ENCODE data around the gene CARD11.

CARD11 gene

GRCh38 chr7:3063016-3063753 is 19.5 kb upstream of the CARD11 start:
- DNase-seq (ENCODE audit: low read depth), result no peak
- TF ChIP-seq MYC (IDR thresholded peaks at IDR 0.05; ENCODE audit: low read depth, low read length) (no peak), MAX (IDR thresholded peaks at IDR 0.05; ENCODE audit: low read depth, low read length) (no peak), CTCF (IDR thresholded peaks at IDR 0.05; ENCODE audit: low read depth, low read length) (no peak), POLR2A (IDR thresholded peaks at IDR 0.05; ENCODE audit: extremely low read depth, insufficient read length) (no peak)
- H3K4me3 ChIP-seq (ENCODE audit: low read depth, low read length), result no peak overlapping the region

GRCh38 chr7:3057066-3057420 is 13.4 kb upstream of the CARD11 start:
- no peak for TF ChIP-seq MAX (IDR thresholded peaks at IDR 0.05; ENCODE audit: low read depth, low read length)
- no peak for DNase-seq (ENCODE audit: low read depth)
- no peak overlapping the region for H3K4me3 ChIP-seq (ENCODE audit: low read depth, low read length)

GRCh38 chr7:3056234-3057065 is 12.8 kb upstream of the CARD11 start:
- no peak overlapping the region for H3K4me3 ChIP-seq (ENCODE audit: low read depth, low read length)
- no peak for TF ChIP-seq POLR2A (IDR thresholded peaks at IDR 0.05; ENCODE audit: extremely low read depth, insufficient read length)
- TF ChIP-seq MYC (IDR thresholded peaks at IDR 0.05; ENCODE audit: low read depth, low read length), result no peak
- TF ChIP-seq MAX (IDR thresholded peaks at IDR 0.05; ENCODE audit: low read depth, low read length), result no peak
- TF ChIP-seq CTCF (IDR thresholded peaks at IDR 0.05; ENCODE audit: low read depth, low read length), result no peak
- no peak for DNase-seq (ENCODE audit: low read depth)

GRCh38 chr7:3055626-3056025 is 12.0 kb upstream of the CARD11 start:
- TF ChIP-seq CTCF (IDR thresholded peaks at IDR 0.05; ENCODE audit: low read depth, low read length) (no peak), POLR2A (IDR thresholded peaks at IDR 0.05; ENCODE audit: extremely low read depth, insufficient read length) (no peak), MYC (IDR thresholded peaks at IDR 0.05; ENCODE audit: low read depth, low read length) (no peak), MAX (IDR thresholded peaks at IDR 0.05; ENCODE audit: low read depth, low read length) (no peak)
- no peak overlapping the region for H3K4me3 ChIP-seq (ENCODE audit: low read depth, low read length)
- no peak for DNase-seq (ENCODE audit: low read depth)

GRCh38 chr7:3042861-3043489 is 692 bp downstream of the CARD11 start:
- TF ChIP-seq MAX (IDR thresholded peaks at IDR 0.05; ENCODE audit: low read depth, low read length) (no peak), POLR2A (IDR thresholded peaks at IDR 0.05; ENCODE audit: extremely low read depth, insufficient read length) (no peak), MYC (IDR thresholded peaks at IDR 0.05; ENCODE audit: low read depth, low read length) (no peak), CTCF (IDR thresholded peaks at IDR 0.05; ENCODE audit: low read depth, low read length) (no peak)
- DNase-seq (ENCODE audit: low read depth), result no peak
- H3K4me3 ChIP-seq (ENCODE audit: low read depth, low read length), result no peak overlapping the region
